GM19372 (cell line): ENCODE data around the gene FOXN3.
"Not testable (repeated sequence)": the region's sequence is repeated elsewhere in the genome, so short reads cannot be mapped to it uniquely, and the experiment has no call there.

Experiments used
- ATAC-seq: cut with Tn5 transposase; IDR thresholded peaks from one replicate; pipeline ENCODE4 v1.9.1; 2021; ENCODE audit warnings: mild to moderate bottlenecking, low read depth, moderate library complexity; ENCODE audit not compliant: unreplicated experiment

The FOXN3 gene

DNA sequence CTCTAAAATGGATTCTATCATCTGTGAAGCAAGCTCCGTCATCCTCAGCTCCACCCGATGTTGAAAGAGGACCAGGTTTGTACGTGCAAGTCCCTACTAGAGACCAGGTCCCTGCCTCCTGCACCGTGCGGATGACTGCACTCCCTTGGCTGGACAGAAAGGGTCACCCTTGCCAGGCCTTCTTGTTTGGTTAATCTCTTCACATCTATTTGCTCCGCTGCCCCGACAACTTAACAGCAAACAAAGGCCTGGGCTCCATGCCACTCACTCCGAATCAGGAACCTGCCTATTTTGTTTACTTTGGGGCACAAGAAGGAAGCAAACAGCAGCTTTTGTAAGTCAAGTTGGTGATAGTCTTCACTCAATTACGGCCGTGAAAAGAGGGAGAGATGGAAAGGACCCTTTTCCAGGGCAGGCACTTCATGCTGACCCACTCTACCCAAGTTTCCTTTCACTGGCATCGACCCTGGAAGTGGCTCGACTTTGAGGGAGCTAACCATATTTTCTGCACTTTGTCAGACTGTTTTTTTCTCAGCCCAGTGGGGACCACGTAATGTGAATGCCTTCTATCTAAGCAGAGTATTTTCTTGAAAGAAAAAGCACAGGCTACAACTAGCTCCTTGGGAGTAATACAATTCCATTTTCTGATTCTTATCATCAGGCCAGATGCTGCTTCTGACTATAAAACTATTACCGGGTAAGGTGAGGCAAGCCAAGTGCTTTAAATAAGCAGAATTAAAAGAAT is 202.6 kb downstream of the FOXN3 start:
- ATAC-seq: no peak

DNA sequence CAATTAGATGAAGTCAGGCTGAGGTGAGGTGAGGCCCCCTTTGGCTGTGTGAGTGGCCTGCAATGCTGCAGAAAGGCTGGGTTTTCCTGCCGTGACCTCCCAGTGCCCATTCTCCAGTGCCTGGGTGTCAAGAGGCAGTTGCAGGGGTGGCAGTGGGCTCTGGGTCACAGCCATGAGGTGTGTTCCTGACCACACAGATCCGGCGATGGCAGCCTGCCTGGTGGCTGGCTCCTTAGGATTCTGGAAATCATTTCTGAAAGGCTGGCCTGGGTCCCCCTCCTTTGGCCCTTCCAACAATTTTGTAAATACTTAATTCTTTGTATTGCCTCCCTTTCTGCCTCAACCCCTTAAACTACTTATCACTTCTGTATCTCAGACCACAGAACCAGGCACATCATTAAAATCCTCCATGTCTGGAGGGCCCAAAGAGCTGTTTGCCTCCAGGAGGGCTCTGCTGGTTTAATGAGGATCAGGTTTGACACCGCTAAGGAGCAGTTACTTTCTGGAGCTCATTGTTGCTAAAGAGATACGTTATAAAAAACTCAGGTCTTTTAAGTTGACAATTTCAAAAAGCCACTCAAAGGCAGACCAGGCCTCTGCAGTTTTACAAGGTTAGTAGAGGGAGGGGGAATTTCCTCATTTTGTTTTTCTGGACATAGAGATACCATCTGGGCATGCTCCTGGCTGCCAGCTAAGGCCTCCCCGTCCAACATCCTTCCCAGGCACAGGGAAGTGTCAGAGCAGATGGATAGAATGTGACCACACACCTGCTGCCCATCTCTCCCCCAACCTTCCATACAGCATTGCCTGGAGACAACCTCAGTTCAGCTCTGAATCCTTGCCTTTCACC is 204.4 kb downstream of the FOXN3 start:
- ATAC-seq: no peak

DNA sequence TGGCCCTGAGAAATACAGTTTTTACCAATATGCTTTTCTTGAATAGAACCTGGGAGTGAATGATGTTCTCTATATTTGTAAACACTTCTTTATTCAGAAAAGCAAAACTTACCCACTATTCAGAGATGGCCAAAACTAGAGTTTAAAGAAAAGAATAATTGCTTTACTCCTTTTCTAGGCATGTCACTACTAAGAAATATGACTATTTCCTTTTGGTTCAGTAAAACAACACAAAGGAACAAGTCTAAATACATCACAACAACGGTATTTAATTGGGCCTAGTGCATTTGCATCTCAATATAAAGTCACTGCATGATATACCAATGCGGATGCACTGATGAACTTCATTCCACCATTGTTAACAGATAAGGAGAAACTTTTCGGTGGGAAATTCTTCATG is 207.5 kb downstream of the FOXN3 start:
- ATAC-seq: no peak

DNA sequence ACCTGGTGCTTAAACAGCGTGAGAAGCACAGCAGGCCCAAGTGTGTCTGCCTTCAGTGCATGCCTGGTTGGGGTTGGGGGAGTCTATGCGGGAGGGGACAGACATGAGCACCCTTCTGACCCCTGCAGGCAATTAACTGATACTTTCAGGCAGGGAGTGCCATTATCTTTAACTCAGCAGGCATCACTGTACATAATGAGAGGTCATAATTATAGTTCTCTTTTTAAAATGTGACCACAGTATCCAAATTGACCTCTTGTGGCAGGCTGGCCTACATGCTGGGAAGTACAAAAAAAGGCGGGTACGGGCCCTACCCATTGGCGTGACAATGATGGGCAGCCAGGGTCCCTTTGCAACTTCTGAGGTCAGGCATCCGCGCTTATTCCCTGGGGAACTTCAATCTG is 209.1 kb downstream of the FOXN3 start:
- no peak for ATAC-seq

DNA sequence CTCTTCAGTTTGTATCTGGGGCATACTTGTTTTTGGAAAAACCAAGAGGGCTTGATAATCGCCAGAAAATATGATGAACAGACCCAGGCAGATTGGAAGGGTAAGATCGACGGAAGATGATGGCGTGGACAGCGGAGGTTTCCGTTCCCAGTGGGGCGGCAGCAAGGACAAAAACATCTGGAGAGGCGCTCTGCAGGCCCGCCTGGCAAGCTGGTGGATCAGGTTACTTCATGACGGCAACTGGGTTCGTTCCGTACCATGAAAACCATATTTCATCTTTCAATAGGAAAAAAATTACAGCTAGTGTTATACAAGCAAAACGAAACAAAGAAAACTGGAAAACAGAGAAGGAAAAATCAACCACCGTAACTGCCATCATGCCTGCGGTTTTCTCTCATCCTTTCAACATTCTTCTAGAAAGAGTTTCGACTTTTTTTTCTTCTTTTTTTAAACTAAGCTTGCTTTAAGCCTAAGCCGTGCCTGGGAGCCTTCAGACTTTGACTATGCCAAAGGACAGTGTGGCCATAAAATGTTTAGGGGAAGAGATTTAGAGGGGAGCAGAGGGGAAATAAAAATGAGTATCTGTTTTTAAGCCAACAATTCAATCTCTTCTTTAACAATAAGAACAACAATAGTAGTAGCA is 210.5 kb downstream of the FOXN3 start:
- no peak for ATAC-seq

DNA sequence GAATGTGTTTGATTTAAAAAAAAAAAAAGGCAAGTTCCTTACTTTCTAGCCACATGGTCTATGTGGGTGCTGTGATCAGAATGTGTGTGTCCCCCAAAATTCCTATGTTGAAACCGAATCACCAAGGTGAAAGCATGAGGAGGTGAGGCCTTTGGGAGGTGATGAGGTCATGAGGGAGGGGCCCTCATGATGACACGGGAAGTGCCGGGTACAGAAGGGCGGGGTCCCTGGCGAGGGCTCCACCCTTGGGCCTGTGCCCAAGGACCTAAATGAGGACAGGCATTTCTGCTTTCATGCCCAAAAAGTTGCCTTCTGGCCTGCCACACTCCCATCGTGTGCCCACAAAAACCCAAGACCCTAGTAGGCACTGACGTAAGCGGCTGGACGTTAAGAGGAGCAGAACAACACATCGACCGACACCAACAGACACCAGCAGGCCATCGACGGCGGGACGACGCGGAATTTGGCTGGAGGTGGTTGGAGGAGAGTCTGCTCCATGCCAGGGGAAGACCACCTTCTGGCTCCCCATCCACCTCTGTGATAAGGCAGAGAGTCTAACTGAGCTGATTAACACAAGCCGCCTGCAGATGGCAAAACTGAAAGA is 211.8 kb downstream of the FOXN3 start:
- ATAC-seq: no peak

DNA sequence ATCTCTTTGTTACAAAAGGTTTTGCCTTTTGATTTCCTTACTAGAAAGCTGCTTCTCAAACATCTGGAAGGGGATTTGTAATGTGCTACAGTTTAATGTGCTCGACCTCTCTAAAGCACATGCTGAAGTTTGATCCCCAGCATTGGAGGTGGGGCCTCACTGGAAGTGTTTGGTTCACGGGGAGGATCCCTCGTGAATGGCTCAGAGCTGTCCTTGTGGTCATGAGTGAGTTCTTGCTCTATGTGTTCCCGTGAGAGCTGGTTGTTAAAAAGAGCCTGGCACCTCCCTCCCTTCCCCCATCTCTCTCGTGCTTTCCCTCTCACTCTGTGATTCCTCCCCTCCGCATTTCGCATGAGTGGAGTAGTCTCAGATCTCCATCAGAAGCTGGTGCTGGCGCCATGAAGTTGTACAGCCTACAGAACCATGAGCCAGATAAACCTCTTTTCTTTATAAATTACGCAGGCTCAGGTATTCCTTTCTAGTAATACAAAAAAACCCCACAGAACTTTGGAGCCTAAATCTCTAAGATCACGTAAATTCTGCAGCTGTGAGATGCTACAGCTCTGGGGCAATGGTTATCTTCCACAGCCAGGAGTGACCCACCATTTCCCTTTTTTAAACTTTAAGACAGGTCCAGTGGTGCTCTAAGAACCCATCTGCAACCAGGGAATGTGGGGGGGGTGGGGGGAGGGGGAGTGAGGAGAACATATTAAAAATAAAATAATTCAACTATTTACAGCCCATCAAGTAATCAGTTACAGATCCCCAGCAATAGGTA is 214.4 kb downstream of the FOXN3 start:
- ATAC-seq: no peak

DNA sequence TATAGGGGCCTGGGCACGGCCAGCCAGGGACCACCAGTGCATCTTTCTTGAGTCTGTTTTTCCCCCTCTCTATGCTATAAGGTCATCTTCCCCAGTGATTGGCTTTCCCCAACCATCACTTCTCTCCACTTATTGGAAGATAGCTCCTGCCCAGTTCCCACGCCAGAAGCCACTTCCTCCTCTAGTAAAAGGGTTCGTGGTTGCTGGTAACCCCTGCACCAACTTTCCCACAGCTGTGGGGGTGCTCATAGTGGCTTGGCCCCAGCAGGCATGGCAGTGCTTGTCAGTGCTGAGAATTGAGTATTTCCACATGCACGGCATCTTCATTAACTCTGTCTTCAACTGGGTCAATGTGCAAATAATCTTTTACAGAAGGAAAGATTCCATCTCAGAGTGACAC is 215.4 kb downstream of the FOXN3 start:
- no peak for ATAC-seq

DNA sequence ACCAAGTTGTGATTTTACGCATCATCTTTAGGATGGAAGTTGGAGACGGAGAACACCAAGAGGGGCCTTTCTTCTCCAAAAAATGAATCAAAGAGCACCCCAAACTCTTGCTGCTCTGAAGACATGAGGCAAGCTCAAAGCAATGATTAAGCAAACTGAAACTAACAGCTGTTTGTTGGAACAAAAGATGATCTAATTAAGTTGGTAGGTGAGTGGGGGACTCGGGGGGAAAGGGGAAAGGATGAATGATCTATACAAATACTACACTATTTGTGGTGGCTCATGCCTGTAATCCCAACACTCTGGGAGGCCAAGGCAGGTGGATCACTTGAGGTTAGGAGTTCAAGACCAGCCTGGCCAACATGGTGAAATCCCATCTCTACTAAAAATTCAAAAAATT is 217.7 kb downstream of the FOXN3 start:
- not testable (repeated sequence) for ATAC-seq

DNA sequence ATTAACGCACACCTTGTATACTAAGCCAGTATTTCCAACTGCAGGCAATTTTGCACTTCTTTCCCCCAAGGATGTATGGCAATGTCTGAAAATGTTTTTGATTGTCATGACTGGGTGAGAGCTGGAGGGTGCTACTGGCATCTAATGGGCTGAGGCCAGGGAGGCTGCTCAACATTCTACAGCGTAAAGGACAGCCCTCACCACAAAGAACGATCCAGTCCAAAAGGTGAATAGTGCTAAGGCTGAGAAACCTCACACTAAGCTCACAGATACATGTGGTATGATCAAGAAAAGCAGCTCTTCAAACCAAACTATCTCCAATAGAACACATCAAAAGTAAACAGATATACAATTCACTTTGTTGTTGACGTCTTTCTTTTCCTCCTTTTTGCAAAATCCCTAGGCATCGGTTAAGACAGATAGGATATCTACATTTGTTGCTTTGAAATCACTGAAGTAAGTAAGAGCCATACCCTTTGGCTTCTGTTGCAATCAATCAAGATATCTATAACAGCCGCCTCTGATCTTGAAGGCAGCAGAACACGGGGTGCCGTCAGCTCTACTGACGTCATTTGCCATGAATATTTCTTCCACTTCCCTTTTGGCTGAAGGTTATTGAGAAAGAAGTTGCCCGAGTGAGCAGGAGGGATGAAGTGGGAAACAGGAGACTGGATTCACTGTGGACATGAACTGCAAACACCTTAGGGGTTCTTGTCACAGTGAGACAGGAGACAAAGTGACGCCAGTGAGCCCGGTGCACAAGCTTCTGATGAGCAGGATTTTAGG is 218.3 kb downstream of the FOXN3 start:
- no peak for ATAC-seq

DNA sequence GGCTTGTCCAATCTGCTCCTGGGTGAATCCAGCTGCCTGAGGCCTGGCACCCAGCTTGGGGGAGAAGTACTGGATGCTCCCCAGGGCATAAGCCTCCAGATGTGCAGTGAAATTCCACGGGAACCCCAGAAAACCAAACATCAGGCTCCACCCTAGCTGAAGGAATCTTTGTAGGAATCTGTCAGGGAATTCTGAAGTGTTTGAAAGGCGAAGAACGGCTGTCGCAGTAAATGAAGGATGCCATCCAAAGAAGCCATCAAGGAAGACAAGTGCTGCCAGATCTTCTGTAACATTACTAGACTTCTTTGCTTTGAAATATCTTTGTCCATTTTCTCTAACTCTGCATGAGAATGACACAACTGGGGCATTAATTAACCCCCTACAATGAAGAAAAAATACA is 219.4 kb downstream of the FOXN3 start:
- no peak for ATAC-seq

DNA sequence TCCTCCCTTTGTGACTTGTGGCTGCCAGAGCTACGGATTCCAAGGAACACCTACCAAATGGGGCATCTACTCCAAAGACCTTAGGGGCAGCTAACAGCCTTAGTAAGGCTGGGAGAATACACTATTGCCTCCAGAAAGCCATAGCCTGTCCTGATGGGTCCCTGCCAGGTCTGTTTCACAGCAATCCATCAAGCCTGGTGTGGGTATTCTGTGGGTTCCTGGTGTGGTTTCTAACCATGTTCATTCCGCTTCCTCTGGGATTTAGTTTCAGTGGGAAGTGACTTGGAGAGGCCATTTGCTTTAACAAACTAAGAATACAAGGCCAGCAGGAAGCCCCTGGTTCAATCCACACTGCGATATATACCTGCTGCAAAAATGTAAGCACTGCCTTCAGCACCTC is 220.5 kb downstream of the FOXN3 start:
- no peak for ATAC-seq

DNA sequence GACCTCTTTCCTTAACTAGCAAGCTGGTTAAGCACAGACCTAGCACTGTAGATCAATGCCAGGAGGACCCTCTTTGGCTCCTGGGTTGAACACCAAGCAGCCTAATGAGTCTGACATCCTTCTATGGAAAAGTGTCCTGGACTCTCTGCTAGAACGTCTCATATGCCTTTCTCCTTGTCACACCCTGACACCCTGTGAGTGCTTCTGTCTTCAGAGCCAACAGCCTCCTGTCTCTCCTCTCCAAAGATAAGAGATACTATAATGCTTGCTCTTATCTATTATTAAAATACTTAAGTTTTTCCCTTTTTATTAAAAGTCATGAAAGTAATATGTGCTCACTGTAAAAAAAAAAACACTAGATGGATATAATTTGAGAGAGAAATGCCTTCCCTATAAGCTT is 222.7 kb downstream of the FOXN3 start:
- ATAC-seq: no peak

DNA sequence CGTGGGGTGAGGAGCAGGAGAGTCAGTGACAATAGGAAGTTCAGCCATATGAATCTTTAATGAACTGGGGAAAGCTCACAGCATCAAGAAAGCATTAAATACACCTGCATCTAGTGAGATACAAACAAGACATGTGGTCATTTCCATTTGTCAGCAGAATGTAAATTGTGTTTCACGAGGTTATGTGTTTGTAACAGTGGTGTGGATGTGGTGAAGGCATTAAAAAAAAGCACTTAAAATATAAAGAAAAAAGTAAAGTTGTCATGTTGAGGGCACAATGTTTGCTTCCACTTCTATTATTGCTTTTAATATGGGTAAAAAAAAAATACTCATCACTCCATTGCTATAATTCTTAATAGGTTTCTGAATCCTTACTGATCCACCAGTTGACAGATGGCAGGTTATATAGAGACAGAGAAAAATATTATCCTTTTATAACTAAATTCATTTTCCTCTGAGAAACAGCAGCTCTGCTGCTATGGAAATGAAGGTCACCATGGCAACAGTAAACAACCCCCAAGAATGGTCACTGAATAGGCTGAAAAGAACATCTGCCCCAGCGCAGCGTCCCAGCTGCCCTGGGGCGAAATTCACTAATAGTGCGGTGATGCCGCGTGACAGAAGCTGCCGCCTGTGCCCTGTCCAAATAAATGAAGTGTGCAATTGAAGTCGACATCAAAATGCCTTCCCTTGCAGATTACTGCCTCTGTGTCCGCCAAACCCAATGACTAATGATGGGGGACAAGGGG is 226.1 kb downstream of the FOXN3 start:
- no peak for ATAC-seq

DNA sequence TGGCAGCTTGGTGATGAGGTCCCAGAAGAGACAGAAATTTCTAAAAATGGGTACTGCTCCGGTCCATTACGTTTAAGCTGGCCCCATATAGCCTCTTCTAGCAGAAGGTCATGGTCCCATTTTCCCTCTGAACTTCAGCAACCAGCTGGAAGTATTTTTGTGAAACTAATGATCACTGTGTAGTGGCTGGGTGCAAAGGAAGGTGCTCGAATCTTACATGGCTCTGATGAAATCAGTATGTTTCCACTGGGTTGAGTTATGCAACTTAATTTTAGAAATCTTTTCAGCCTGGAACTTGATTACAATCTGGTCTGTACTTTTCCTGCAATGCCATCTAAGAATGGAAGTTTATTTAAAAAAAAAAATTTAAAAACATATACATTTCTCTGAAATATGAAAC is 228.5 kb downstream of the FOXN3 start:
- no peak for ATAC-seq

DNA sequence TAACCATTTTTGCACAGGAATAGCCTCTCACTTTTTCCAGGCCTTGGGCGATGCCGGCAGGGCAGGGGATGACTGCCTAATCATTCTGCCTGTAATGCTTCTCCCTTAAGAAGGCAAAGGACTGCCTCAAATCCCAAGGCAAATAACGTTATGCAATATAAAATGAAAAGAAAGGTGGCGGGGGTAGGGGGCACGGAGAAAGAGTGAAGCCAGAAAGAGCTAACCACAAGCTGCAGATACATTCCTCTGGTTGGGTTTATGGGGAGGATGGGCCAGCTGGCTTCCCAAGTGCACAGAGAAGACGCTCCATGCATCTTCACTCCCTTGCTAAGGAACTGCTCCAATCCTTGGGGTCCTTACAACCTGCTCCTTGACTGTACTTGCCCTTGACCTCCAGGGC is 229.5 kb downstream of the FOXN3 start:
- no peak for ATAC-seq

DNA sequence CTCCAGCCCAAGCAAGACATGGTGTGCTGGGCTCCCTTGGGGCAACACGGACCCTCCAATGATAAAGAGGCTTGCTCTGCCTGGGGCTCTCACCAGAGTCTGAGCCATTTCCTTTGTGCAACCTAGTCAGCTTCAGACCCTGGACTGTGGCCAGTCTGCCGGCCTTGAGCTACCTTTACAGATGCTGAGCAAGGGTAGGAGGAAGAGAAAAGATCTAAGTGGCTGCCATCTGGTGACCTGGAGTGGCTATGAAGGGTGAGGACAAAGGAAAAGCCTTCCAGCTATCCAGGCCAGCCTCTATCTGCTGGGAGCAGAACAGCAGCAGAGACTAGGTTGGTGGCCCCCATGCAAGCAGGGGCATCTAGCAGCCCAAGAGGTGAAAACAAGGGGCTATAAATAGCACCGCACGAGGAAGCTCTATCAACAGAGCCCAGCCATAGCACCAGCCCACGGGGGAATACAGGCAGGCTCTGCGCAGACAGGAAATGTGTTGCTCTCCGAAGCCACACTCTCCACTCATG is 230.1 kb downstream of the FOXN3 start:
- ATAC-seq: no peak
